HG03354 (cell line): ENCODE results near the gene PLEKHG3.
"Not testable (repeated sequence)": the region's sequence is repeated elsewhere in the genome, so short reads cannot be mapped to it uniquely, and the experiment has no call there.

Source experiments
- ATAC-seq: cut with Tn5 transposase; IDR thresholded peaks from one replicate; pipeline ENCODE4 v1.9.1; 2021; ENCODE audit warnings: mild to moderate bottlenecking; ENCODE audit not compliant: unreplicated experiment, poor library complexity, severe bottlenecking

The PLEKHG3 gene

DNA sequence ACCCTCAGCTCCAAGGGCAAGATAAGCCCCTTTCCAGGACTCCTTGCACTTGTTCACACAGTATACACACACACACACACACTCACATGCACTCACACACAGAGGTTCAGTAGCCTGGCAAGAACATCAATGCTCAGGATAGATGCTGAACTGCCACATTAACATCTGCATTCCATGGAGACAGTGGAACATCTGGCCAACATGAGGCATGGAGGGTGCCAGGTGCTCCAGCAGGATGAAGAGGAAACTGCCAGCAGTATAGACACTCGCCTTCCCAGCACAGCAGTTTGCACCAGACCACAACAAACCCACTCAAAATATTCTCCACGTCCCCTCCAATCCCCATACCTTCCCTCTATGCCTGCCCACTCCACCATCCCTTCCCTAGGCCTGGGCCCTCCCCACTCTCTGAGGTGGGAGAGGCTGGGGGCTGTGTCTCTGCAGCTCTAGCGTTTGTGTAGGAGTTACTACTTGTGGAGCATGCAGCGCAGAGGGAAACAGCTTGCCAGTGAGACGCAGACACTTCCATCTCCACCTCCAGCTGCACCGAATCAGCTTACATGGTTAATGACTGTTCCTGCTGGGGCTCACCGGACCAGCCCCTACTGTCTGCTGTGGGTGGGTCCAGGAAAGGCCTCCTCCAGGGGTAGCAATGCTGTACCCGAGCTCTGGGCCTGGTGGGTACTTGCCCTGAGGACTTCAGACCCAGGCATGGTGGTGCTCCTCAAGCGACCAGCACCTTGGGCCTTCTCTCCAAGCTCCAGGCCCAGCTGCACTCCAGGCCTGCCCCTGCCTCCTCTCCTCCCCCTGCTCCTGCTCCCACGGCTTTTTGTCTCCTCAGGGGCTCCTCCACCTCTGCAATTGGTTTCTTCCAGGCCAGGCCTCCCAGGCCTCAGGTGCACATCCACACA is 18.6 kb upstream of the PLEKHG3 start:
- ATAC-seq, result no peak

DNA sequence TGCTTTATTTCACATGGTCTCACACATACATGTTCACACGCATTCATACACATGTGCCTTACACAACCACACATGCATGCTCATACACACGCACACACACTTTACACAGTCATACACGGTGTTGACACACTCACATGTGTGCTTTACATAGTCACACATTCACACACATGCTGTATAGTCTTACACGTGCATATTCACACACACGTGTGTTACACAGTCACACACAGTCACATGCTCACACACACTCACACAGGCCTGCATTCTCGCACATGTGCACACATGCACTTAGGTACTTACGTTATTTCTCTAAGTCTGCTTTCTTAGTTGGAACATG is 18.0 kb upstream of the PLEKHG3 start:
- ATAC-seq, result no peak

DNA sequence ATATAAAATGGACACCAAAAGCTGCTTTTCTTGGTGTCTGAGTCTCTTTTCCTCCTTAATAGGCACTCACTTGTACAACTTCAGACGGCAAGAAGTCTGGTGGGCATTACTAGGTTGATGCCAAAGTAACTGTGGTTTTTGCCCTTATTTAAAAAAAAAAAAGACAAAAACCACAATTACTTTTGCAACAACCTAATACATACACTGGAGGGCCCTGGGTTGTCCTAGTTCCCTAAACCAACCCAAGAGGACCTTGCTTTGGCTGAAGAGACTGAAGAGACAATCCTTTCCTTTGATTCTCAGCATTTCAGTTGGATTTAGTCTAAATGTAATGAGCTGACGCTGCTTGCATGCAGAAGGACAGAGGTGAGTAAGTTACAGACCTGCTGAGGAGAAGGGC is 16.2 kb upstream of the PLEKHG3 start:
- no peak for ATAC-seq

DNA sequence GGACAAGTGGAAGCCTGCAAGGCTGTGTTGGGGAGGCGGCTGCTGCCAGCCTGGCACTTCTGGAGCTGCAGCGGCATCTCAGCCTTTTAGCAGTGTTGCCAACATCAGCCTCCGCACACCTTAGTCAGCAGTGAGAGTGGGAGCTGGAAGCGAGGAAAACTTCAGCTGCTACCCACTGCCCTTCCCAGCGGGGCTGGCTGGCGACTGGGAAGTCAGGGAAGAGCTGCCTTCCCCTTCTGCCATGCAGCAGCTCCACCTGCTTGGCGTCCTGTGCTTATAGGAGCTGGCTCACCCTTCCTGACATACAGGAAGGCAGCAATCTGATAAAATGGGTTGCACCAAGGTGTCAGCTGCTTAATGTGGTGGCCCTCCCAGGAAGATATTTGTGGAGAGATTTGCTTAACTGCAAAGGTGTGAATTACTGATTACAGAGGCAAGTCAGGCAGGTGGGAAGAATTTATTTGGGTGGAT is 15.4 kb upstream of the PLEKHG3 start:
- no peak for ATAC-seq

DNA sequence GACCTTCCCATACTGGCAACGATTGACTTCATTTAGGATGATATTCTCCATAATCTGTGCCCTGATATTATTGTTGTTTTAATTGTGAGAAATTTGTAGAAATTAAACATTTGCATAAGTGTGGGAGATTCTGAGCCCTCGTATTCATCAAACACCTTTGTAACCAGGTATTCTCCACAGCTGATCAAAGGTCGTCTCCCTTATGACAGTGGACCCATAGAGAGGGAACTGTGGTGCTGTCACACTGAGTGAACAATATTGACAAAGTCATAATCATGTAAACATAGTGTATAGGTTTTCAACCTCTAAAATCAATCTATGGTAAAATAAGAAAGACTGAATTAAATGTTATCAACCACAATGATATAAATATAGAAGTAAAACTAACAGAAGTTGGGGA is 14.9 kb upstream of the PLEKHG3 start:
- no peak for ATAC-seq

DNA sequence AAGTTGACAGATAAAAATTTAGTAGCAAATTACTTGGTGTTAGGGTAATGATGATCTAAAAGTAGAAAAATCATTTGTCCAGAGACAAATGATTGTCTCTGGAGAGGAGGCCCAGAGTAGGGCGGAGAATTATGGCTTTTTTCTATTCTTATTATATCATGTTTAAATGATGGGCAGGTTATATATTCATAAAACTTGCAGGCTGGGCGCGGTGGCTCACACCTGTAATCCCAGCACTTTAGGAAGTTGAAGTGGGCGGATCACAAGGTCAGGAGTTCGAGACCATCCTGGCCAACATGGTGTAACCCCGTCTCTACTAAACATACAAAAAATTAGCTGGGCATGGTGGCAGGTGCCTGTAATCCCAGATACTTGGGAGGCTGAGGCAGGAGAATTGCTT is 13.6 kb upstream of the PLEKHG3 start:
- not testable (repeated sequence) for ATAC-seq

DNA sequence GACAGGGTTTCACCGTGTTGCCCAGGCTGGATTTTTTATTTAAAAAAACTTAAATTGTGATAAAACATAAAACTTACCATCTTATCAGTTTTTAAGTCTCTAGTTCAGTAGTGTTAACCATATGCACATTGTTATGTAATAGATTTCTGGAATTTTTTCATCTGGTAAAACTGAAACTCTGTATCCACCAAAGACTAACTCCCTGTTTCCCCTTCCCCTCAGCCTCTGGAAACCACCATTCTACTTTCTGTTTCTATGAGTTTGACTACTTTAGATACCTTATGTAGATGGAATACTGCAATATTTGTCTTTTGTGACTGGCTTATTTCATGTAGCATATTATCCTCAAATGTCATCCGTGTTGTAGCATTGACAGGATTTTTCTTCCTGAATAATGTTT is 12.8 kb upstream of the PLEKHG3 start:
- no peak for ATAC-seq

DNA sequence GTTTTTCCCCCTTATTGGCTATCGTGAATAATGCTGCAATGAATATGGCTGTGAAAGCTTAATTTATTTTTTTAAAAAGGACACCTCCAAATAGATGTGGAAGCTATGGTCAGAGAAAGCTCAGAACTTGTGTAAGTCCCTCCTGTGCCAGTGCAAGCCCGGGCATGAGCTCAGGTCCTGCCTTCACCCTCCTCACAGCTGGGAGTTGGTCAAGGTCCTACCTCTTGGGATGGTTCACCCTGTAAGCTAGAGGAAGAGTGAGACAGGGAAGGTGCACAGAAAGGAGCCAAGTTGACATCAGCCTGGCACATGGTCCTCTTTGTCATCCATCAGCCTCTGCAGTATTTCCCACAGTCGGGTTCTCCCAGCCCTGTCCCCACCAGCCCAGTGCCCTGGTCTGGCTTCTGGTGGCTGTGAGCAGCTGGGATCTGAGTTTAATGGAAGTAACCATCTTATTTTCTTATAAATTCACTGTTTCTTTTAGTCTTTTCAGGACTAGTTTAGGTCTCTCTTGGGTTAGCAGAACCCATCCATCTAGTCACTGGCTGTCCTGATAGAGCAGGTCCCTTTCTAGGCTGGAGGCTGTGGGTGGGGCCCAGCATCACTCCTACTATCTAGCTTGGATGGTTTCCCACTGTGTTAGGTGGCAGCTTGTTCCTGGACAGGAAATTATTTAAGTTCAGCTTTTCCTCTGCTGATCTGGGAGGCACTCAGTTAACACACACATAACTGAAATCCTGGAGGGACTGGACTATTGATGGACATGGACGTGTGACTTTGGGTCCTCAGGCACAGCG is 11.8 kb upstream of the PLEKHG3 start:
- ATAC-seq, result no peak

DNA sequence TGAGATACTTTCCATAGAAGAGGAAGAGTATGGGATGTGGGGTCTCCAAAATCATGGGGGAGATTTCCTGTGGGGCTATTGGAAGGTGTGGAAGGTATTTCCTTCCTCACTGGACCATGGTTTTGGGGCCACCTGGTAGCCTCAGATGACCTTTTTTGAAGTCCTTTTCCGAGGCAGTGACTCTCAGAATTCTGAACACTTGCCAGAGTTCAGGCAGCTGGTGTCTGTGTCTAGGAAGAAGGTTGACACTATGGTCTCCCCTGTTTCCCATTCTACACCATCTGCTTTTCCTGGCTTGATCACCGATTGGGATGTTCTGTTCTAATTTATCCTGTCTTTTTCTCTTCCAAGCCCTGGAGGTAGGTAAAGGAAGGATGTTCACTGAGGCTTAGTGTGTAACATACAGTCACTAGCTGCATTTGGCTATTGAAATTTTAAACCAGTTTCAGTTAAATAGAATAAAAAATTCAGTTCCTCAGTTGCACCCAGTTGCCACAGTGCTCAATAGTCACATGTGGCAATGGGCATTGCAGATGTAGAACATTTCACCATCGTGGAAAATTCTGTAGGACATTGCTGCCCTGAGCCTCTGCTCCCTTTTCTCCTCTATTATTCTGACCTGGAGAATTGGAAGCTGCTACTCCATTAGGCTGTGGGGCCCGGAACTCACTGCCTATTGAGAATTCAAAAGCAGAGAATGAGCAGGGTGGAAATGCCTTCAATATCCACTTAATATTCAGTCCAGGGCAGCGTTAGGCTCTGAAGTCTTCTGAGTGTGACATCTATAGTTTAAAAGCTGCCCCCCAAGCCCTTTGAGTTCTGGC is 11.0 kb upstream of the PLEKHG3 start:
- no peak for ATAC-seq

DNA sequence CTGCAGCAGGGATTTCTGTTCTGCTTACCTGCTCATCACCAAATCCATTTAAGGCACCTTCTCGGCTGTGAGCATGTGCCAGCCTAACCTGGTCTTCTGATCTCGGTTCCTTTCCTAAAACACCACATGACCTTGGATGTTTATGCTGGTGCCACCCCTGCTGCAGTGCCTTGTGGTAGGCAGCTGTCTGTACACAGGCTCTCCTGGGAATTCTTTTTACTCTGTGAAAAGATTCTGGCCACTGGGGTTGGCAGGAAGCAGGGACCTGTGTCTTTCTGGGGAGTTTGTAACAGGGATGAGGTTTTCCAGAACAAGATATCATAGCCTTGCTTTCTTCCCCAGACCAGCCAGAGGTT is 10.4 kb upstream of the PLEKHG3 start:
- ATAC-seq, result no peak

DNA sequence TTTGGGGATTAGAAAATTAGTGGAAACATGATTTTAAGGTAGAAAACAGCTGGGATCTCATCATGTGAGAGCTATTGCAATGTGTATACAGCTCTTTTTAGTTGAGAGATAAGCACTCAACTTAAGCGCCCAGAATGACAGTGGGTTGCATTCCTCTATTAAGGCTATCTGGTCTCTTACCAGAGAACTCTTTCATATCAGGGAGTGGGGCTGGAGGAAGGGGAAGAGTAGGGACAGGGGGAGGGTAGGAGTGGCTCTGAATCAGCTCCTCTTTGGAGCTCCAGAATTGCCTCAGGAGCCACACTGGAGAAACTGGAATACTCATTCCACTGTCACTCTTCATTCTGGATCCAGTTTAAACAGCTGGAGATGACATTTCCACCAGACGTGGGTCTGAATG is 9.2 kb upstream of the PLEKHG3 start:
- no peak for ATAC-seq

DNA sequence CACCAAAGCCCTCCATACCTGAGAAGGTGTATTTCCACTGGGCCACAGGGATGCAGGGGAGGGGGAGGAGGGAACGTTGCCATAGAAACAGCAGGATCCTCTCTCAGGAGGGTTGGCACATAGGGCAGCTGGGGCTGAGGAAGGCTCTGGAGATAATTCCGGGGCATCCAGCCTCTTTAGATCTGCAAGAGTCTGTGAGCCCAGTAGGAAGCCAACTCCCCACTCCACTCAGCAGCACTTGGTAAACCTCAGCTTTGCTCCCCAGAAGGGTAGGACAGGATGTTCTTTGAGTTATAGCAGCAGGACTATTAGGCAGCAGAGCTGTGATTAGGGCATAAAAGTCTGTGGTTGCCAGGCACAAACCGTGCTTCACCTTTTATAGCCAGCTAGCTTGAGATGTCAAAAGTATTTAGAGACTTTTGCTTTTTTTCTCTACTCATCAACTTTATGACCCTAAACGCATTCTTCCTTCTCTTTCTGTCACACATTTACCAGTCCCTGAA is 7.8 kb upstream of the PLEKHG3 start:
- ATAC-seq, result no peak

DNA sequence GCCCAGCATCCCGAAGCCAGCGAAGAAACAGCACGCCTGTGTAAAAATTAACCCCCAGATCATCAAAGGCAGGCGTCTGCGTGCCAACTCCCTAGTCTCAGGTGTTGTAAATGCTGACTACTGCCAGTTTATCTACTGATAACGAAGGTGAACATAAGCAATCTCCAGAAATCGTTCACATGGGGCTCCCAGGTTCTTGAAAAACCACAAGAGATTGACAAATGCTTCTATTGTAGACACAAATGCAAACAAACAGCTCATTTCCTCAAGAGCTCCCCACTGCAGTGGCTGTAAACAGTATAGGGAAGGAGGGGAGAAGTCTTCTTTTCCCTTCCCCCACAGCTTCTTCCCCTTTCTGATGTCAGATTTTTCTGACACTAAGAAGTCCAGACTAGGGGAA is 5.3 kb upstream of the PLEKHG3 start:
- ATAC-seq, result no peak

DNA sequence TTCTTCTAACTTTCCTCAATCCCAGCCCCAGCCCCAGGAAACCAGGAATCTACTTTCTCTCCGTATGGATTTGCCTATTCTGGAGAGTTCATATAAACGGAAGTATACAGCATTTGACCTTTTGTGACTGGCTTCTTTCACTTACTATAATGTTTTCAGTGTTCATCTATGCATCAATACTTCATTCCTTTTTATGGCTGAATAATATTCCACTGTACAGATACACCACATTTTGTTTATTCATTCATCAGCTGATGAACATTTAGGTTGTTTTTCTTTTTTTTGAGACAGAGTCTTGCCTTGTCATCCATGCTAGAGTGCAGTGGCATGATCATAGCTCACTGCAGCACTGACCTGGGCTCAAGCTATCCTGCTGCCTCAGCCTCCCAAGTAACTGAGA is 3.9 kb upstream of the PLEKHG3 start:
- no peak for ATAC-seq

DNA sequence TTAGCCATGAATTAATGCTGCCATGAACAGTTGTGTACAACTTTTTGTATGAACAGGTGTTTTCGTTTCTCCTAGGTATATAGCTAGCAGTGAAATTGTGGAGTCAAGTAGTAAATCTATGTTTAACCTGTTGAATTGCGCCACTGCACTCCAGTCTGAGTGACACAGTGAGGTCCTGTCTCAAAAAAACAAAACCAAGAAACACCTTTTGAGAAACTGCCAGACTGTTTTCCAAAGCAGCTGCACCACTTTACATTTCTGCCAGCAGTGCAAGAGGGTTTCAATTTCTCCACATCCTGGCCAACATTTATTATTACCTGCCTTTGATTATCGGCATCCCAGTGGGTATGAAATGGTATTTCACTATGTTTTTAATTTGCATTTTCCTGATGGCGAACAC is 3.3 kb upstream of the PLEKHG3 start:
- no peak for ATAC-seq

DNA sequence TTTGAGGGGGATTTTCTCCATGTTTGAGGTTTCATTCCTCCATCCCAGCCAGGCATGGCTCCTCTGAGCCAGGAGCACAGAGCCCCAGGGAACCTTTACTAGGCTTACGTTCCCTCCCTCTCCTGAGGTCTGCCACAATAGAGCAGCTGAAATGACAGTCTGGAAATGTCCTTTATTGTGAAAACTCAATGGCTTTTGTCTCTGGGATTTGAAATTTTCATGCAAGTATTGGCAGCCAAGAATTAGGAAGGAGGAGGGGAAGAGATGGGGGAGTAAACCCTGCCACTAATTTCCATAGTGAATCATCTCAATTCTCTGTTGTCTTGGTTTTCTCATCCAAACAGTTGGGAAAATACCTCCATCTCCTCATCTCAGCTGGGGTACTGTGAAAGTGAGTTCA is 2.6 kb upstream of the PLEKHG3 start:
- no peak for ATAC-seq

DNA sequence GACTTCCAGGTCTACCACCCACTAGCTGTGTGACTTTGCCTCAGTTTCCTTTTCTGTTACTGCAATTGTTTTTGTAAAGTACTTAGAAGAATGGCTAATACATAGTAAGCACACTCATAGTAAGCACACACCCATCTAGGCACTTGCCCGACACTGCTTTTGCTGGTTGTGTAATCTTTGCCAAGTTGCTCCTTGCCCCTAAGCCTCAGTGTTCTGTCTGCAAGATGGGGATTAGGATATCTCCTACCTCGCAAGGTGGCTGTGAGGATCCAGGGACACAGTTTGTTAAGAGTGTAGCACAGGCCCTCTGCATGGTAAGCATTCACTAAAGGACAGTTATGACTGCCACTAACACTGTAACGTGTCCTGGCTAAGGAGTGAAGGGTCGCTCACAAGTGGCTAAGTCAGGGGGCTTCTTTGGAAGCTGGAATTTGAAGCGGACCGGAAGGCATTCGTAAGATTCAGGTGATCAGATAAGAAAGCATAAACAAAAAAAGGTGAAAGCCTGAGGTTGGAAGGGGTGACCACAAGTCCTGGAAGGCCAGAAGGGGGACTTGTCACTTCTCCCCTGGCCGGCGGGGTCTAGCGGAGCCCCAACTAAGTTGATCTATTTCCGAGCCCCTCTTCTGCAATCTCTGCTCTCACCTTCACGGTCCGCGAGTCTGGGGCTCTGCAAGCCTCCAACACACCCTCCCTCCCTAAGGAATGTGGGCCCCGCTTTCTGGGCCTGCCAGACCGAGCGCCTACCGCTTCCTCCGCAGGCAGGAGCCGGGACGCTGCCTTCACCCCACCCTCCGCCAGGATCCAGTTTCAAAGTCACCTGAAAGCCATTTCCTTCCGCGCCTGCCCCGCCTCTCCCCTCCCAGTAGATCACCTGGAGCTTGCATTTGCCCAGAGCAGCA is 1.5 kb upstream of the PLEKHG3 start:
- no peak for ATAC-seq

DNA sequence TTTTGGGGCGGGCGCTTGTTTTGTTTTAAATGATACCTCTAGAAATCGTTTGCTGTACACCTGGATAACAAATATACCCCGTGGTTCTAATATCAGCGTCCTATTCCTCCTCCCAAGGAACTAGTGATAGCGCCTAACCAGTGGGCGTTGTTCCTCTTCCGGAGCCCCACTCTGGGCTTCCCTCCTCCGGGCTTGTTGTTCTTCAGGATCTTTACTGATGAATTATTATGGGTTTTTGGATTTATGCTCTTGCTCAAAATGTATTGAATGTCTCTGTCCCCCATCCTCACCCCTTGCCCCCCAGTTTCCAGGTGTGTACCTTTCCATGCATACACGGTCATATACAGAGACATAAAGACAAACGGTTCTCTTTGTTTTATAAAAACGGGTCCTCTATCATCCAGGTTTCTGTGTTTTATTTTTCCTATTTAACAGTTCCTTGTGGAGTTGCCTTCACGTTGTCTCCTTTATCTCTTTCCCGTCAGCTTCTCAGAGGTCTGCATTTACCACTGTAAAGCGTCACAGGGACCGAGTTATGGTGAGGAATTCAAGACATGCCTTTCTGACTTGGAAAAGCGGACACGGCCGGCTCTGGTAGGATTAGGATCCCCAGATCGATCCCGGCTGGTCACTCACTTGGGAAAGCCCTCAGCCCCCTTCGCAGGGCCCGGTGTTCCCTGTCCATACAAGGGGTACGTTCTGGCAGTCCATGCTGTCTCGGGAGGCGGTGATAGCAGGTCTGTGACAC is 655 bp upstream of the PLEKHG3 start:
- ATAC-seq, result no peak
